SHP77 (cell line): ENCODE results near the gene TPRG1.
A peak's percentile ranks its signal among the peaks of the same experiment; 100 is the strongest.

Source experiments
- DNase-seq, 2 experiments: peaks; one replicate each; lab custom pipeline; 2025; lab: John Stamatoyannopoulos, UW

Gene TPRG1

GRCh38 chr3:189282189-189282588 is 110.4 kb downstream of the TPRG1 start:
- no peak for DNase-seq

DNA sequence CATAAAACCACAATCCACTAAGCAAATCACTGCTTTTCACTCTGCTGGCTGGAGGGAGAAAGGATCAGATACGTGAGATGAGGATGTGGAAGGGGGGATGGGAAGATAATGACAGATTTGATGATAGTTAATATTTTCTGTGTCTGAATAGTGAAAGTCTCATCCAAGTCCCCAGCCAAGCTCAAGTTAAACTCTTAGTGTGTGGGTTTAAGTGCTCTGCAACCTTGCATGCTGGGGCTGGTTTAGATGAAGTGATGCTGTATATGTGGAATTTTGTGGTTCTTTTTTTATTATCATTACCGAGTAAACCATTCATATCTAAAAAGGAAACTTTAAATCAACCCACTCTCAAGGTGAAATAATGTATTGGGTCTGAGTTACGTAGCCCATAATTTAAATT is 111.0 kb downstream of the TPRG1 start:
- DNase-seq: no peak

- DNase-seq: no peak
Measured at GRCh38 chr3:189286188-189286587, 114.4 kb downstream of the TPRG1 start.

DNA sequence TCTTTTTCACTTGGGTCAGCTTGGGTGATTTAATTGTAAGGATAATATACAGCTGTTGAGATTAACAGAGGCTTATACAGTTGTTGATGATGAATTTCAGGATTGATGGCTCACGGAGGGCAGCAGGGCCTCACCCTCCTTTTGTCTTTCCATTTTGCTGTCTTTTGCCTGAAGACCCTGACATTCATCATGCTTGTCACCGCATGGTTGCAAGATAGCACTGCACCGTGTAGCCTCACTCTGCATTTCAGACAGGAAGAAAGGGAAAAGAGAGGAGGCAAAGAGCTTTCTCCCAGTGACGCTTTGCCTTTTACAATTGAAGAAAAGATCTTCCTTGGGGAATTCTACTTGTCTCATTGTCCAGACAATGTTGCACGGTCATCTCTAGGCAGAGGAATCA is 115.1 kb downstream of the TPRG1 start:
- no peak for DNase-seq

- no peak for DNase-seq
Measured at GRCh38 chr3:189288348-189289235, 116.8 kb downstream of the TPRG1 start.

DNA sequence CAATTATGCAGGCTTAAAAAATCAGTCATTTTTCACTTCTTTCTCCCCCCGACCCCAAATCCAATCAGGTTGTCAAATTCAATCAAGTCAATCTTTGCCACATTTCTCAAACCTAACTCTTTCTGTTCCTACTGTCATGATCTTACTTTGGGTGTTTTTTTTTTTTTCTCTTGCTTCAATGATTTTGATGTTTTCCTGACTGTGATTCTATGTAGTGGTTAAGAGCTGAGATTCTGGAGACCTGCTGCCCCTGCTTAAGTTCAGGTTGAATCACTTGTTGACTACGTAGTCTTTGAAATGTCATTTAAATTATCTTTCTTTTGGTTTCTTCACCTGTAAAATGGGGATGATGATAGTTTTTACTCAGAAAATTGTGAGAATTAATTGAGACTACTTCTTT is 117.5 kb downstream of the TPRG1 start:
- no peak for DNase-seq

DNA sequence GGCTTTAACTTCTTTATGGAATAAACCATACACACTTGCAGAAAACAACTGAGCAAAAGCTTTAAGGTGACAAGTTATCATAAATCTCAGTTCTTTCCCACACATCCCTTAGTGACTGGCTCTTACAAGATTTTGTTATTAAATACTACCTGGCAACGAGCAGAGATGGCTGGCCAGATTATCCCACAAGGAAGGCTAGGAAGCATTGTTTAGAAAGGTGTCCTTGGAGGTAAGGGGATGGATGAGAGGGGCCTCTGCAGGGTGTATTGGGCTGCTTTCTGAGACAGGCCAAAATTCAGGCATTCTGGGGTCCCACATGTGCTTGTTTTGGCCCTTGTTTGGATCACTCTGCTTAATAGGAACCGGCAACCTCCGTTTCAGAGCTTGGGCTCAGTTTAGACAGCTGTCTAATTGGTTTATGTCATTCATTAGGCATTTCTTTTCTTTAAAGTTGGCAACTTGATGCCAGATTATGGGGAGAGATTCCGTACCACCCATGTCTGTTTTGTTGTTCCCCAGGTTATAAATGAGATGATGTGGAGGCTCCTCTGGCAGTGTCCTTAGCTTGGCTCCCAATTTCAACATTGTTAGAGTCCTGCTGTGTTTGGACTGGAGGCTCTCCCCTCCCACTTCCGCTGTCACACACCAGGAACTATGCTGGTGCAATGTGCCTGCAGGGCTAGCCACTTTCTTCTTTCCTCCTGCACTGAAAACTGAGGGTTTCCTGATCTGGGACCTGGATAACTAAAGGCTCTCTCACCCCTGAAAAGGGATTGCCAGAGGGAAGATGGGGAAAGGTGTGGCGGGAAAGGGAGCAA is 121.1 kb downstream of the TPRG1 start:
- DNase-seq: no peak

- no peak for DNase-seq
Measured at GRCh38 chr3:189294649-189295048, 122.9 kb downstream of the TPRG1 start.

DNA sequence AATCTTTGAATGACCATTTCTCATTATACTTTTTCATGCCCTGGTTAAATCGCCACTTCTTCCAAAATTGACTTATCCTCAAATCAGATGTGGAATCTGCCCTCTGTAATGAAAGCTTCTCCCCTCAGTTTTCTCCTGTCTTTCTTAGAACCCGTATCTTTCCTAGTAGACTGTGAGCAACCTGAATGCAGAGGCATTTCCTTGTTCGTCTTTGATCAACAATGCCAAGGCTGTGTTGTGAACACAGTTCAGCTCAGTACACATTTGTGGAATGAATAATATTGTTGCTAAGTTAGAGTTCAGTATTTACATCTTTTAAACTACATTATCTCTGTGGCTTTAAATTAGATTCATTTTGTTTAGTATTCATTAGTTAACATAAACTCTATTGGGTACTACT is 123.3 kb downstream of the TPRG1 start:
- no peak for DNase-seq

DNA sequence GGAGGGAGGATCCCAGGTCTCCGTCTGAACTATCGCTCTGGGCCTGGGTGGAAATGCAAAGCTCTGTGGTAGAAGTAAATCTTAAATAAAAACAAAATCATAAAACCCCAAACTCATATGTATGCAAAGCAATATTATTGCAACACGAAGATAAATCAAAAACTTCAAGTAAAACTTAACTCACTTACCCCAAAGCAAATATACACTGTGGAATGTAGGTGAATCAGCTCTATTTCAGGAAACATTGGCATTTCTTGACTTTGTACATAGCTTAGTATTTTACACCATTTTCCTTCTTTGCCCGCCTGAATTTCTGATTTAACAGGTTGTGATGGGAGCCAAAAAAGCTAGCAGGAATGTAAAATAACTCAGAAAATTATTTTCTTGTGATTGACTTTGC is 126.2 kb downstream of the TPRG1 start:
- DNase-seq: no peak

GRCh38 chr3:189298469-189299375 is 127.0 kb downstream of the TPRG1 start:
- DNase-seq: no peak

DNA sequence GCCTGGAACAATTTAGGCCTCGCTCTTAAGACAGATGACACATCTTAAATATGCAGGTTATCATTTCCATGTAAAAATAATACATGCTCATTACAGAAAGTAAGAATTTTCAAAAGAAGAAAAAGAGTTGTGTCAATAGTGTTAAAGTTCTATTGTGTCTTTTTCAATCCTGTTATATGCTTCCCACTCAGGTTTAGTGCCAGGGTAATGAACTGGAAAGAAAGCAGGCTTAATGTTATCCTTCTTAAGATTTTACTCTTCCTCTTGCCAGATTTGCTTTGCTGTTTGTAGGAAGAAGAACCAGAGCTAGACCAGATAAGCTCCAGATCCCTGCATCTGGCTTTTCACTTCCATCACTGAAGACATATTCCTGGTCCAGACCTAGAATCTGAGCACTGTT is 128.6 kb downstream of the TPRG1 start:
- no peak for DNase-seq

DNA sequence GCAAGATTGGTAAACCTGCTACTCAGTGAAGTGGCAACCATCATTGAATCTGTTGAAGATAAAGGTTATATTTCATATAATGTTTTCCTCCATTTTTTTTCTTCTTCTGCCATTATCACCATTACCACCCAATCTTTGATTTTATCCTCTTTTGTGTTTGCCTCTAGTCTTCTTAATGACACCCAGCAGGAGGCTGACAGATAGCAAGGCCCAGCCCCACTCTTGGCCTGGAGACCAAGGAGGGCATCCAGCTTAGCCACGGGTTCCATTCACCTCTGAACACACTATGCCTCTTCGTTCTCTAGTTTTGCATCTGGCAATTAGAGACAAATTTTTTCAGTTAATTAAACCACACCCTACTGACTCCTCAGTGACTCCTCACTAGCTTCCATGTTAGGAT is 129.7 kb downstream of the TPRG1 start:
- DNase-seq: no peak

GRCh38 chr3:189303584-189303983 is 131.8 kb downstream of the TPRG1 start:
- no peak for DNase-seq

DNA sequence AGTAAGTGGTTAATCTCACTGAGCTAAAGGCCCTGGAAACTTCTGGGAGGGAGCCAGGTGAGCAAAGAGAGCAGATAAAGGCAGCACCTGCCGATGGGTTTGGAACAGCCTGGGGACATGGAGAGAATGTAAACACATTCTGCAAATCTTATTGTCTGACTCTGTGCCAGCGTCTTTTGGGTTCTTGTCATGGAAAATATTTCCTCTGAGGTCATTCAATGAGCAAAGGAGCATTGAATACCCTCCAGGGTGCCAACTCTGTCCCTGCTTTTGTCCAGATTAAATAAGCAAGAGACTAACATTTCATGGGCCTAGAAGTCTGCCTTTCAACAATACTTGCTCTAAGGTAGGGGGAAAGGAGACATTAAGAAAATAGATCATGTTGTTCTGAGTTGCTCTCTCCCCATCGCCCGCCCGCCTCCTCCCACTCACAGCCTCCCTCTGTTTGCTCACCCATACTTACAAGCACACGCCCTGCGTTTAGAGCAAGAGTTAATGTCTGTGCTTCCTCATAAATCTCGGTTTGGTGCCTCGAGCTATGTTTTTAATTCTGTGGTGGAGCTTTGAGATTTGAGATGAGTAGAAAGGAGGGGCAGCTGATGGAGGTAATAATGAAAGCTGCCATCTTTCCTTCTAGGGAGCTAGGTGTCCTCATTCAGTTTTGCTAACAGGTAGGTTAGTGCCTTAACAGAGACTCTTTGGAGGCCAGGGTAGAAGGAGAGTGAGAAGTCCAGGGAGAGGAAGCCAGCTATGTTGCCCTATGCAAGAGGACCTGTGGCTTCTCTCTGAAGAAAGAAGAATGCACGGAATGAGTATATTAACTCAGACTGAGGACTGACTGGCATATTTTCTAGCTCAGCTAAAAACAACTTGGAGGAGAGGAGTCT is 132.9 kb downstream of the TPRG1 start:
- DNase-seq: peak; percentile 80 to 84

DNA sequence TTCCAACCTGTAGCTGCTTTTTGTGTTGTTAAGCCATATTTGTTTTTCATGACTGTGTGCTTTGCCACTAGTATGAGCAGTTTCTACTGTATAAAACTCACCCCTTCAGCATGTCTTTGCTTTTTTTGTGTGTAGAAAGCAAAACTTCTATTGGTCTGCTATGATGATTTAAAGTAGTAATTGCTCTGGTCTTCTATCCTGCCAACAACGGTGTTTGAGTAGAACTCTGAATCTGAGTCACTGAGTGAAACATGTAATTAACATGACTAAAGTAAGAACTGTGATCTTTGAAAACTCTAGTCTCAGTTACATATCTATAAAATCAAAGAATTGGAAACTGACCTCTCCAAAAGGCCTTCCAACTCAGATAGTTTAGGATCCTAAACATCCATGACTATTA is 133.6 kb downstream of the TPRG1 start:
- no peak for DNase-seq

- no peak for DNase-seq
Measured at GRCh38 chr3:189307963-189308362, 136.2 kb downstream of the TPRG1 start.

GRCh38 chr3:189308608-189309007 is 136.8 kb downstream of the TPRG1 start:
- DNase-seq: no peak

GRCh38 chr3:189309400-189309975 is 137.7 kb downstream of the TPRG1 start:
- no peak for DNase-seq

DNA sequence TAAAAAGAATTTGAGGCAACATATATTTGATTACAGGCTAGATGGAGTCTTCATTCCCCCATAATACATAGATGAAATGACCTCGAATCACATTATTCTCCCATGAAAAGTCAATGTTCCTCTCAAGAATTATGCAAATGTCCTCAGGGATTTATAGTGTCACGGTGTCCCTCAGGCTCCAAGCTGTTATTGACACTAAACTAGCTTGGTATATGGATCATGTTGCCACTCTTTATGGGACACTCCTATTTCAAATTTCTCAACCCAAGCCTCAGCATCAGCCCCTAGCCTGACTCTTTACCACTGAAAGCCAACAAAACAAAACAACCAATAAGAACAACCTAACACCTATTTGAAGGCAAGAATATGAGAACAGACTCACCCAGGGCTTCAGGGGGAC is 139.8 kb downstream of the TPRG1 start:
- no peak for DNase-seq

DNA sequence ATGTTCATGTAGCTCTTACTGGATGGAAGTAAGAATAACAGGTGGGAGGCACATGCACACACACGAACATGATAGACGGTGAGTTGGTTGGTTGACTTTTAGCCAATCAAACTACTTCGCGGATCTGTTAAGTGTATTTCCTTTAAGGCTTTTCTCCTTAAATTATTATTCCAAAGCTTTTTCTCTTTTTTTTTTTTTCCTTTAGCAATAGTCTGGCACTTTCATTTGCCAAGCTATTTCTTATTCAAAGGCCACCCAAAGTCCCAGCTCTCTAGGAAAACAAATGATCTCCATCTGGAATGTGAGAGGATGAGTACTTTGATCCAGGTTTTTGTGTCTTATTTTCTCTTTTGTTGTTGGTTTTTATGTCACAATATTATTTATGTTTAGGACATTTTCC is 141.1 kb downstream of the TPRG1 start:
- no peak for DNase-seq
